K562 (cell line): ENCODE data around the gene ALKBH7. TPM values are rescaled to one million over a fixed set of nuclear protein-coding genes. Genes with fewer than 3 reads are reported as not detected.
A peak's percentile ranks its signal among the peaks of the same experiment; 100 is the strongest.

Source experiments
- ATAC-seq: fragments of 200-7000 bp; cut with Tn5 transposase; 3 replicates; pipeline ENCODE4 v1.9.1; 2020; ENCODE audit warnings: moderate library complexity
- BruUV-seq: library from RNA; stranded (reverse); fragments of 400-500 nt; replicated peaks from 2 replicates; lab custom pipeline; 2021; lab: Mats Ljungman, UMichigan
- CTCF ChIA-PET: fragments of 300-600 bp; formaldehyde crosslinking; extraction: SDS; loops from one replicate; lab custom pipeline; 2021; ENCODE audit warnings: low intra/inter-chr PET ratio; lab: Yijun Ruan, JAX
- POLR2A ChIA-PET: fragments of 300-600, 350-650 bp; sonication (Branson Sonifier 250); formaldehyde crosslinking; extraction: SDS; loops from one replicate; lab custom pipeline; 2021; ENCODE audit warnings: antibody characterized with exemption, inconsistent platforms; lab: Yijun Ruan, JAX
- DNase-seq, 4 experiments: peaks; one replicate each; pipeline versions ENCODE4 v3.0.0 to v3.0.0-alpha.2; 2011 to 2018; ENCODE audit warnings: low spot score in 3 of 4, mixed read lengths in 3 of 4; ENCODE audit errors: extremely low read depth in 1 of 4
- FAIRE-seq: peaks from 2 replicates; lab custom pipeline; 2011; peaks lifted over from hg19 to GRCh38; lab: Jason Lieb, UNC
- H2AFZ ChIP-seq: 2 replicates; pipeline ENCODE4 v1.6.0; 2011; ENCODE audit warnings: low read depth, low read length, control low read depth, inconsistent platforms
- H3K27ac ChIP-seq: fragments of 200-600 bp; 3 replicates; pipeline ENCODE4 v1.8.0; 2011; ENCODE audit warnings: low read depth, mild to moderate bottlenecking, control low read depth, inconsistent platforms, low read length, moderate library complexity, mixed read lengths; ENCODE audit errors: extremely low read depth
- H3K27me3 ChIP-seq, 2 experiments: fragments of 300-600 bp in 1 of 2; 2 replicates in 1 of 2; 3 replicates in 1 of 2; pipeline versions ENCODE4 v1.6.0 to v1.8.0; 2011; ENCODE audit warnings: inconsistent platforms in 2 of 2, low read length in 2 of 2, mild to moderate bottlenecking in 1 of 2, mixed read lengths in 1 of 2, moderate library complexity in 1 of 2; ENCODE audit not compliant: control insufficient read depth in 2 of 2, insufficient read depth in 2 of 2
- H3K36me3 ChIP-seq: fragments of 300-600 bp; 3 replicates; pipeline ENCODE4 v1.8.0; 2011; ENCODE audit warnings: mild to moderate bottlenecking, low read length, inconsistent platforms; ENCODE audit not compliant: control insufficient read depth, insufficient read depth
- H3K4me1 ChIP-seq, 2 experiments: fragments of 200-600 bp in 1 of 2; replicated peaks in 1 of 2; 2 replicates in 1 of 2; 3 replicates in 1 of 2; pipeline versions ENCODE4 v1.5.1 to v1.8.0; 2011; ENCODE audit warnings: inconsistent platforms in 2 of 2, low read length in 2 of 2, mild to moderate bottlenecking in 1 of 2, mixed read lengths in 1 of 2, moderate library complexity in 1 of 2; ENCODE audit not compliant: control insufficient read depth in 2 of 2, insufficient read depth in 2 of 2
- H3K4me2 ChIP-seq: 2 replicates; pipeline ENCODE4 v1.6.1; 2011; ENCODE audit warnings: low read length, control low read depth, inconsistent platforms, mixed read lengths; ENCODE audit not compliant: insufficient read depth
- H3K4me3 ChIP-seq: fragments of 200-600 bp; sonication (generic), shearing (Covaris generic); 2 replicates; pipeline ENCODE4 v1.5.1; 2016; ENCODE audit warnings: control low read depth, inconsistent platforms
- H3K79me2 ChIP-seq: fragments of 200-600 bp; 3 replicates; pipeline ENCODE4 v1.8.0; 2011; ENCODE audit warnings: low read length, inconsistent platforms; ENCODE audit not compliant: control insufficient read depth, insufficient read depth
- H3K9ac ChIP-seq, 2 experiments: 2 replicates each; pipeline versions ENCODE4 v1.6.0 to v1.6.1; 2011; ENCODE audit warnings: low read depth in 2 of 2, low read length in 2 of 2, control low read depth in 1 of 2, inconsistent platforms in 1 of 2, mild to moderate bottlenecking in 1 of 2, mixed read lengths in 1 of 2; ENCODE audit not compliant: insufficient read depth in 1 of 2
- H3K9me1 ChIP-seq: one replicate; pipeline ENCODE4 v1.6.0; 2011; ENCODE audit warnings: inconsistent platforms, mild to moderate bottlenecking, low read length, moderate library complexity; ENCODE audit not compliant: control insufficient read depth, insufficient read depth
- H3K9me3 ChIP-seq: replicated peaks from 2 replicates; pipeline ENCODE4 v1.5.1; 2011; ENCODE audit warnings: low read depth, low read length, inconsistent platforms; ENCODE audit not compliant: control insufficient read depth, insufficient read depth
- H4K20me1 ChIP-seq: replicated peaks from 2 replicates; pipeline ENCODE4 v1.6.1; 2011; ENCODE audit warnings: low read length, inconsistent platforms, mixed read lengths; ENCODE audit not compliant: control insufficient read depth, insufficient read depth
- CBX1 ChIP-seq: sonication (generic); IDR thresholded peaks from 2 replicates; pipeline ENCODE4 v1.6.1; 2016; ENCODE audit warnings: antibody characterized with exemption, low read depth, mild to moderate bottlenecking
- CBX3 ChIP-seq, 2 experiments: IDR thresholded peaks; 1 replicate in 1 of 2; 2 replicates in 1 of 2; pipeline ENCODE4 v1.6.1; 2012; ENCODE audit warnings: inconsistent platforms in 2 of 2, low read length in 2 of 2, borderline replicate concordance in 1 of 2, control low read depth in 1 of 2
- CREB1 ChIP-seq, 2 experiments: sonication (generic) in 1 of 2; formaldehyde crosslinking in 1 of 2; IDR thresholded peaks; 2 replicates each; pipeline versions ENCODE4 v1.6.1 to v1.8.0; 2012 to 2022; ENCODE audit warnings: inconsistent platforms in 1 of 2, mild to moderate bottlenecking in 1 of 2, missing genetic modification reagents in 1 of 2, moderate library complexity in 1 of 2
- RBM25 ChIP-seq: fragments of 200-400 bp; formaldehyde crosslinking; IDR thresholded peaks from 2 replicates; pipeline ENCODE4 v1.6.1; 2018; ENCODE audit warnings: low read length, low read depth, moderate library complexity; ENCODE audit not compliant: severe bottlenecking
- SFPQ ChIP-seq: fragments of 200-400 bp; formaldehyde crosslinking; IDR thresholded peaks from 2 replicates; pipeline ENCODE4 v1.6.1; 2017; ENCODE audit warnings: mild to moderate bottlenecking, low read depth, low read length, moderate library complexity
- SMAD4 ChIP-seq: fragments of 250-450 bp; sonication (Bioruptor Pico); conservative IDR thresholded peaks from 2 replicates; pipeline ENCODE4 v1.8.0; 2021; ENCODE audit warnings: inconsistent platforms, mild to moderate bottlenecking, moderate library complexity
- TRIM24 ChIP-seq, 2 experiments: fragments of 450-650 bp; IDR thresholded peaks; 2 replicates each; pipeline ENCODE4 v1.6.1; 2016
- ZKSCAN3 ChIP-seq: fragments of 250-450 bp; sonication (Bioruptor Pico); IDR thresholded peaks from 2 replicates; pipeline ENCODE4 v1.4.0; 2020
- ZNF121 ChIP-seq: sonication (generic); formaldehyde crosslinking; conservative IDR thresholded peaks from 2 replicates; pipeline ENCODE4 v1.8.0; 2022; ENCODE audit warnings: missing genetic modification reagents
- ZNF133 ChIP-seq: fragments of 250-450 bp; sonication (Bioruptor Pico); IDR thresholded peaks from 2 replicates; pipeline ENCODE4 v1.4.0; 2020; ENCODE audit warnings: mild to moderate bottlenecking
- ZNF174 ChIP-seq: fragments of 250-450 bp; sonication (Bioruptor Pico); IDR thresholded peaks from 2 replicates; pipeline ENCODE4 v1.4.0; 2020; ENCODE audit warnings: mild to moderate bottlenecking
- ZNF175 ChIP-seq: fragments of 200-800 bp; sonication (Bioruptor generic); IDR thresholded peaks from 2 replicates; pipeline ENCODE4 v1.6.1; 2016; ENCODE audit warnings: low read depth, mild to moderate bottlenecking, missing genetic modification characterization, missing compliant biosample characterization
- ZNF561 ChIP-seq: fragments of 450-650 bp; formaldehyde crosslinking; conservative IDR thresholded peaks from 2 replicates; pipeline ENCODE4 v1.4.0; 2020; ENCODE audit warnings: mild to moderate bottlenecking, moderate library complexity
- ZNF77 ChIP-seq: fragments of 250-450 bp; sonication (Bioruptor Pico); IDR thresholded peaks from 2 replicates; pipeline ENCODE4 v1.5.0; 2020
- whole genome bisulfite sequencing: fragments of 100-300 bp; shearing (Covaris generic); methylation state at CpG from one replicate; pipeline ENCODE4 v1.1.6; 2016; ENCODE audit warnings: low coverage, mixed read lengths; ENCODE audit not compliant: insufficient coverage; ENCODE audit errors: missing lambda C conversion rate; 5-methylcytosine and 5-hydroxymethylcytosine counted together
- in situ Hi-C: fragments of 300-500 bp; cut with MboI; formaldehyde crosslinking; loops from 4 replicates; pipeline ENCODE4 v1.15.0; 2018; ENCODE audit warnings: inconsistent platforms, mixed read lengths
- intact Hi-C: fragments of 100-400 bp; cut with micrococcal nuclease; formaldehyde crosslinking; loops from 2 replicates; pipeline ENCODE4 v1.14.2; 2022
- polyA plus RNA-seq, 8 experiments: library from polyadenylated mRNA; depleted of rRNA in 4 of 8; stranded (reverse) in 5 of 8; unstranded in 3 of 8; fragments of >200 nt; fragmentation: Nextera tagmentation in 2 of 8; fragmentation: Illumina TruSeq in 1 of 8; extraction: Ambion mirVana in 2 of 8; extraction: Trizol in 1 of 8; gene quantifications; 2 replicates each; pipeline versions ENCODE4 v1.2.1 to v1.2.3, GENCODE V29; 2011 to 2014; ENCODE audit warnings: inconsistent platforms in 1 of 8, missing spikeins in 1 of 8
- total RNA-seq, 7 experiments: library from RNA; depleted of rRNA in 6 of 7; stranded (reverse); fragments of >200 nt in 6 of 7; fragmentation: Illumina TruSeq in 2 of 7; extraction: Trizol in 2 of 7; gene quantifications; 2 replicates each; pipeline versions ENCODE4 v1.2.1 to v1.2.3, GENCODE V29; 2011 to 2021; ENCODE audit warnings: low replicate concordance in 1 of 7

ALKBH7 gene
- total and polyA plus RNA-seq, 9 of the 15 experiments (the other 6 are each of a cell fraction or from before 2014, with no cell fraction given): 0.69 to 94.8 (median 17.6) TPM

- in situ Hi-C loops: no loop called here
- Histone ChIP-seq H3K27me3 (peaks cover 14 to 33% of the 10 kb centered on the region in 2 experiments), H3K4me3 (no peak overlapping the region), H3K79me2 (no peaks in the 10 kb centered on the region), H3K27ac (no peak overlapping the region), H3K9me1 (no peaks in the 10 kb centered on the region), H3K4me1 (no peaks in the 10 kb centered on the region), H4K20me1 (no peaks in the 10 kb centered on the region), H3K36me3 (no peaks in the 10 kb centered on the region), H3K9me3 (0 out of 2 replicates have a peak, but pooled peaks cover 4% of the 10 kb centered on the region), H3K4me2 (no peak overlapping the region), H3K9ac (no peak overlapping the region), H2AFZ (no peak overlapping the region)
- no peak for ATAC-seq
- no peak for DNase-seq
- intact Hi-C loops: no loop called here
- 6% methylated on average over 4 of the region's 4 CpGs for WGBS
- POLR2A ChIA-PET: no interaction called here
- CTCF ChIA-PET: no interaction called here
- no peak for FAIRE-seq
- TF ChIP-seq ZNF174: no peak
- TF ChIP-seq ZNF133 (CRISPR knock-in tag): no peak
- TF ChIP-seq CBX3 (IDR thresholded peaks at IDR 0.05; ENCODE audit: borderline replicate concordance in 1 of 2, low read length in 2 of 2): no peak
- no TSS peak for BruUV-seq
Measured at GRCh38 chr19:6324757-6325156, 47.8 kb upstream of the ALKBH7 start.

- Histone ChIP-seq H3K4me3 (no peak overlapping the region), H4K20me1 (no peaks in the 10 kb centered on the region), H3K27me3 (peaks cover 14 to 31% of the 10 kb centered on the region in 2 experiments), H3K9ac (no peak overlapping the region), H3K79me2 (no peaks in the 10 kb centered on the region), H3K27ac (no peak overlapping the region), H3K4me2 (no peak overlapping the region), H2AFZ (no peak overlapping the region), H3K9me3 (0 out of 2 replicates have a peak, but pooled peaks cover 4% of the 10 kb centered on the region), H3K4me1 (no peaks in the 10 kb centered on the region), H3K36me3 (no peaks in the 10 kb centered on the region), H3K9me1 (no peaks in the 10 kb centered on the region)
- intact Hi-C loops (no loop called here), in situ Hi-C loops (no loop called here)
- no peak for DNase-seq
- ChIA-PET CTCF (no interaction called here), POLR2A (no interaction called here)
- 5% methylated on average over 4 of the region's 4 CpGs for WGBS
- no peak for ATAC-seq
- FAIRE-seq: no peak
- BruUV-seq: no TSS peak
- TF ChIP-seq ZNF121 (peak; percentile 91), TRIM24 (IDR thresholded peaks at IDR 0.05) (no peak), SFPQ (no peak), ZNF561 (CRISPR knock-in tag) (no peak), ZKSCAN3 (CRISPR knock-in tag) (no peak), ZNF175 (CRISPR knock-in tag) (no peak), RBM25 (peak; percentile 21), CBX1 (no peak), ZNF77 (CRISPR knock-in tag) (no peak), CREB1 (IDR thresholded peaks at IDR 0.05) (no peak), CREB1 (CRISPR knock-in tag; IDR thresholded peaks at IDR 0.05) (no peak), SMAD4 (CRISPR knock-in tag) (no peak)
Measured at GRCh38 chr19:6325614-6326013, 47.0 kb upstream of the ALKBH7 start.
